Measurements from ENCODE around the gene XIRP1.

XIRP1 gene

DNA sequence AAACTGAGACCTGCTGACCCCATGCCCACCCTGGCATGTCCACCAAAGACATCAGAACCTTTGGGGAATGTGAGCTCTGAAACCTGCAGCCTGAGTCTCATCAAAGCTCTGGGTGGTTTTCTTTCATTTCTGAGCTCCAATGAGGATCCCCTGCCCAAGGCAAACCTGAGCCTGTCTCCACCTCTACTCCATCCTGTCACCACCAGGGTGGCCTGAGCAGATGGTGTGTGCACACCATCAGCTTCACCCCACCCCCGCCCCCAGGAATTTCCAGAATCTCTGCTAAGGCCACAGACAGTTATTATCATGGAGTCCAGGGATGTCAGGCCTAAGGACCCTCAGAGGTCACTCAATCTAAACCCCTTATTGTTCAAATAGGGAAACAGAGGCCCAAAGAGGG is 1.3 kb downstream of the XIRP1 start:
- TF ChIP-seq ZBTB7A (IDR thresholded peaks at IDR 0.05; ENCODE audit: low read depth), result no peak
- TF ChIP-seq TEAD4 (IDR thresholded peaks at IDR 0.05), result no peak; the same call in 1 of the 2 replicates
- TF ChIP-seq, protein P1, sequence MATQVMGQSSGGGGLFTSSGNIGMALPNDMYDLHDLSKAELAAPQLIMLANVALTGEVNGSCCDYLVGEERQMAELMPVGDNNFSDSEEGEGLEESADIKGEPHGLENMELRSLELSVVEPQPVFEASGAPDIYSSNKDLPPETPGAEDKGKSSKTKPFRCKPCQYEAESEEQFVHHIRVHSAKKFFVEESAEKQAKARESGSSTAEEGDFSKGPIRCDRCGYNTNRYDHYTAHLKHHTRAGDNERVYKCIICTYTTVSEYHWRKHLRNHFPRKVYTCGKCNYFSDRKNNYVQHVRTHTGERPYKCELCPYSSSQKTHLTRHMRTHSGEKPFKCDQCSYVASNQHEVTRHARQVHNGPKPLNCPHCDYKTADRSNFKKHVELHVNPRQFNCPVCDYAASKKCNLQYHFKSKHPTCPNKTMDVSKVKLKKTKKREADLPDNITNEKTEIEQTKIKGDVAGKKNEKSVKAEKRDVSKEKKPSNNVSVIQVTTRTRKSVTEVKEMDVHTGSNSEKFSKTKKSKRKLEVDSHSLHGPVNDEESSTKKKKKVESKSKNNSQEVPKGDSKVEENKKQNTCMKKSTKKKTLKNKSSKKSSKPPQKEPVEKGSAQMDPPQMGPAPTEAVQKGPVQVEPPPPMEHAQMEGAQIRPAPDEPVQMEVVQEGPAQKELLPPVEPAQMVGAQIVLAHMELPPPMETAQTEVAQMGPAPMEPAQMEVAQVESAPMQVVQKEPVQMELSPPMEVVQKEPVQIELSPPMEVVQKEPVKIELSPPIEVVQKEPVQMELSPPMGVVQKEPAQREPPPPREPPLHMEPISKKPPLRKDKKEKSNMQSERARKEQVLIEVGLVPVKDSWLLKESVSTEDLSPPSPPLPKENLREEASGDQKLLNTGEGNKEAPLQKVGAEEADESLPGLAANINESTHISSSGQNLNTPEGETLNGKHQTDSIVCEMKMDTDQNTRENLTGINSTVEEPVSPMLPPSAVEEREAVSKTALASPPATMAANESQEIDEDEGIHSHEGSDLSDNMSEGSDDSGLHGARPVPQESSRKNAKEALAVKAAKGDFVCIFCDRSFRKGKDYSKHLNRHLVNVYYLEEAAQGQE (IDR thresholded peaks at IDR 0.05; ENCODE audit: low read depth), result no peak
- TF ChIP-seq TAF1 (IDR thresholded peaks at IDR 0.05; ENCODE audit: low read depth), result no peak
- TF ChIP-seq, protein P2, sequence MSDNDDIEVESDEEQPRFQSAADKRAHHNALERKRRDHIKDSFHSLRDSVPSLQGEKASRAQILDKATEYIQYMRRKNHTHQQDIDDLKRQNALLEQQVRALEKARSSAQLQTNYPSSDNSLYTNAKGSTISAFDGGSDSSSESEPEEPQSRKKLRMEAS (IDR thresholded peaks at IDR 0.05), result no peak

DNA sequence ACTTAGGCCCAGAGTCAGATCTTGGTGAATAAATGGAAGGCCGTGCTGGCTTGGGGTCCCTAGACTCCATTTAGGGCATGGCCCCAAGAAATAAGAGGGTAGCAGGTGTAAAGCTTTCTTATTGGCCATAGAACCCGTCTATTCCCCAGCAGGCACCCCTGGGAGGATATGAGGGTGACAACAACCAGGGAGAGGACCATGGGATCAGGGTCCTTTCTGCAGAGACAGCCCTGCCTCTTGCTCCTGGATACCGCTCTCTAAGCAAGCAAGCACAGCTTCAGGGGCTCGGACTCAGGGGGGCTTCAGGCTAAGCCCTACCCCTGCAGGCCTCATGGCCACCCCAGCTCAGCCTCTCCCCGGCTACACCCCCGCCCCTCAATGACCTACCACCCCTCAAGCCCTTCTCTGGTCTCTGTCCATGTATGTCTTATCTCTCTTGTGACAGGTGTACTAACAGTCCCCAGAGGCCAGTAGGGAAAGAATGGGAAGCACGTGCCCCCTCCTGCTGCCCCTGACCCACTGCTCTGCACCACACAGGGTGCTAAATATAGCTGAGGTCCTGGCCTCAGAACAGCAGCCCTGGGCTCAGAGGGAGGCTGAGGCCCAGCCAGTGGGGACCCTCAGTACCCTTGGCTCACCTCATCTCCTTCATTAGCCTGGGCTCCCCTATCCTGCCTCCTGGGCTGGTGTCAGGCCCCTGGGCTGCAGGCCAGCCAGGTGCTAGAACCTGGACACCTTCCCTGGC is 1.9 kb downstream of the XIRP1 start:
- TF ChIP-seq ZBTB7A (IDR thresholded peaks at IDR 0.05; ENCODE audit: low read depth), result no peak
- TF ChIP-seq NFIC (IDR thresholded peaks at IDR 0.05), result no peak
- TF ChIP-seq, protein P2 (IDR thresholded peaks at IDR 0.05), result no peak
- TF ChIP-seq, protein P1 (IDR thresholded peaks at IDR 0.05; ENCODE audit: low read depth), result no peak
- TF ChIP-seq CREB1 (IDR thresholded peaks at IDR 0.05; ENCODE audit: low read depth), result no peak

DNA sequence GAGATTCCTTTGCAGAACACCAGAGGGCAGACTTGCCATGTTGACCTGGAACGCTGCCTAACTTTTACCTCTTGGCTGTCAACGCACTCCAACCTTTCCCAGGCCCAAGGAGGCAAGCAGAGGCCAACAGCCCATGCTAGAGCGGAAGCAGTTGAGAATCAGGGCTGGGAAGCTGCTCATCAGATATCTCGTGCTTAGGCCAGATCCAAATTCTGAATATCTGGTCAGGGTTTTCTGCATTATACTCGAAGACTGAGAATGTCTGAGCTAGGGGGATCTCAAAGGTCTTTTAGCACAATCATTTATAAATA is 2.5 kb downstream of the XIRP1 start:
- TF ChIP-seq, protein P3, sequence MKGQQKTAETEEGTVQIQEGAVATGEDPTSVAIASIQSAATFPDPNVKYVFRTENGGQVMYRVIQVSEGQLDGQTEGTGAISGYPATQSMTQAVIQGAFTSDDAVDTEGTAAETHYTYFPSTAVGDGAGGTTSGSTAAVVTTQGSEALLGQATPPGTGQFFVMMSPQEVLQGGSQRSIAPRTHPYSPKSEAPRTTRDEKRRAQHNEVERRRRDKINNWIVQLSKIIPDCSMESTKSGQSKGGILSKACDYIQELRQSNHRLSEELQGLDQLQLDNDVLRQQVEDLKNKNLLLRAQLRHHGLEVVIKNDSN (IDR thresholded peaks at IDR 0.05), result no peak
- TF ChIP-seq ZBTB7A (IDR thresholded peaks at IDR 0.05; ENCODE audit: low read depth) (no peak), TAF1 (IDR thresholded peaks at IDR 0.05; ENCODE audit: low read depth) (no peak), FOXM1 (IDR thresholded peaks at IDR 0.05; ENCODE audit: borderline replicate concordance, low read depth) (no peak), EGR1 (IDR thresholded peaks at IDR 0.05) (no peak), NFIC (IDR thresholded peaks at IDR 0.05) (peak; percentile 69), YY1 (IDR thresholded peaks at IDR 0.05; ENCODE audit: low read depth) (no peak), CEBPB (IDR thresholded peaks at IDR 0.05) (no peak), EP300 (IDR thresholded peaks at IDR 0.05; ENCODE audit: borderline replicate concordance) (no peak), RAD21 (IDR thresholded peaks at IDR 0.05; ENCODE audit: low read depth) (peak; percentile 82), TCF12 (IDR thresholded peaks at IDR 0.05; ENCODE audit: low read depth) (no peak), TEAD4 (IDR thresholded peaks at IDR 0.05) (no peak), CREB1 (IDR thresholded peaks at IDR 0.05; ENCODE audit: low read depth) (no peak)
- TF ChIP-seq, protein P1 (IDR thresholded peaks at IDR 0.05; ENCODE audit: low read depth), result no peak
- TF ChIP-seq, protein P2 (IDR thresholded peaks at IDR 0.05), result no peak

DNA sequence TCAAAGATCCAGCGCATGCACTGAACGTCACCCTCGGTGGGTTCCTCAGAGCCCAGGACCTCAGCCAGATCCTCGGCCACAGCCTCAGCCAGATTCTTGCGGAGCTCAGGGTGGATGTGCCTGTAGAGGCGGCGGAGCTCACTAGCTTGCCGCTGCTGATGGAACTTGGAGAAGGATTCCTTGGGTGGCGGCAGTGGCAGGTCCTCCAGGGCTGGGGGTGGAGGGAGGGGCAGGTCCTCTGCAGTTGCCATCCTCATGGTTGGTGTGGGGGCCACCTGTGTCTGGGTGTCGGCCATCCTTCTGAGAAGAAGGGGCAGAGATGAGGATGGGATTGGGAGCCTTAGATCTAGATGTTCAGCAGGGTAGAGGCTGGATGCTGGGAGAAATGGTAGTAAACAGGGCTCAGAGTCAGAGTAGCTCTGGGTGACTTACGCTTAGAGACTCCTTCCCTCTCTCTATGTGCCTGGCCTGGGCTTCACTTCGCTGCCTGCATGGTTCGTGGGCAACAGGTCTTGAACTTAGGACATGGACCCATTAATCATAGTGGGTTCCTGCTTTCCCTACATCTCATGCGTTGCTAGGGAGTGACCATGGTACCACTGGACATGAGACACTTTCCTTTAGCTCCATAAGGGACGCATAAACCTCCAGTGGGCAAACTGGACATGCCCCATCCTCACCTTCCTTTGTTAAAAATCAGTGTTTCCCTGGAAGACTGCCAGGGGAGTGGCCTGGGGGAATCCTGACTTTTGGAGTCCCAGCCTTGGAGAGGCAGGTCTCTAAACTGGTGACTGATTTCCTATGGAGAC is 3.0 kb downstream of the XIRP1 start:
- TF ChIP-seq NFIC (IDR thresholded peaks at IDR 0.05) (no peak), ZBTB7A (IDR thresholded peaks at IDR 0.05; ENCODE audit: low read depth) (no peak), YY1 (IDR thresholded peaks at IDR 0.05; ENCODE audit: low read depth) (no peak), TEAD4 (IDR thresholded peaks at IDR 0.05) (no peak), TAF1 (IDR thresholded peaks at IDR 0.05; ENCODE audit: low read depth) (no peak), TCF12 (IDR thresholded peaks at IDR 0.05; ENCODE audit: low read depth) (no peak)
- TF ChIP-seq, protein P3 (IDR thresholded peaks at IDR 0.05), result no peak
- TF ChIP-seq, protein P2 (IDR thresholded peaks at IDR 0.05), result no peak
- TF ChIP-seq, protein P1 (IDR thresholded peaks at IDR 0.05; ENCODE audit: low read depth), result no peak
